Activated T-cell treated with anti-CD3 and anti-CD28 coated beads, Interleukin-2, amount 50 U/mL, for 4 hours (primary cell): ENCODE measurements around the gene DOCK10. TPM values are rescaled to one million over a fixed set of nuclear protein-coding genes. Genes with fewer than 3 reads are reported as not detected.

ENCODE experiments used
- ATAC-seq, 2 donors: fragments of 200-7000 bp; cut with Tn5 transposase; one replicate each; pipeline ENCODE4 v1.10.0; 2021
- DNase-seq: peaks from one replicate; pipeline ENCODE4 v3.0.0-alpha.2; 2020
- H3K27me3 Mint-ChIP-seq: one replicate; pipeline ENCODE4 v1.8.0; 2021; ENCODE audit warnings: low read depth, mixed read lengths
- H3K36me3 Mint-ChIP-seq: one replicate; pipeline ENCODE4 v1.8.0; 2022; ENCODE audit warnings: mixed read lengths; ENCODE audit not compliant: insufficient read depth
- H3K4me1 Mint-ChIP-seq: one replicate; pipeline ENCODE4 v1.8.0; 2021; ENCODE audit warnings: low read depth, mixed read lengths
- H3K4me3 Mint-ChIP-seq: one replicate; pipeline ENCODE4 v1.8.0; 2021; ENCODE audit warnings: mild to moderate bottlenecking, moderate library complexity, mixed read lengths
- H3K9me3 Mint-ChIP-seq: one replicate; pipeline ENCODE4 v1.8.0; 2021; ENCODE audit warnings: mixed read lengths
- total RNA-seq, 3 donors: library from RNA; stranded (reverse); gene quantifications; one replicate each; pipeline ENCODE4 v1.2.1, GENCODE V29; 2021

Gene DOCK10
- total RNA-seq, 3 donors from 2014 or later, result 173 to 222 (median 219) TPM

DNA sequence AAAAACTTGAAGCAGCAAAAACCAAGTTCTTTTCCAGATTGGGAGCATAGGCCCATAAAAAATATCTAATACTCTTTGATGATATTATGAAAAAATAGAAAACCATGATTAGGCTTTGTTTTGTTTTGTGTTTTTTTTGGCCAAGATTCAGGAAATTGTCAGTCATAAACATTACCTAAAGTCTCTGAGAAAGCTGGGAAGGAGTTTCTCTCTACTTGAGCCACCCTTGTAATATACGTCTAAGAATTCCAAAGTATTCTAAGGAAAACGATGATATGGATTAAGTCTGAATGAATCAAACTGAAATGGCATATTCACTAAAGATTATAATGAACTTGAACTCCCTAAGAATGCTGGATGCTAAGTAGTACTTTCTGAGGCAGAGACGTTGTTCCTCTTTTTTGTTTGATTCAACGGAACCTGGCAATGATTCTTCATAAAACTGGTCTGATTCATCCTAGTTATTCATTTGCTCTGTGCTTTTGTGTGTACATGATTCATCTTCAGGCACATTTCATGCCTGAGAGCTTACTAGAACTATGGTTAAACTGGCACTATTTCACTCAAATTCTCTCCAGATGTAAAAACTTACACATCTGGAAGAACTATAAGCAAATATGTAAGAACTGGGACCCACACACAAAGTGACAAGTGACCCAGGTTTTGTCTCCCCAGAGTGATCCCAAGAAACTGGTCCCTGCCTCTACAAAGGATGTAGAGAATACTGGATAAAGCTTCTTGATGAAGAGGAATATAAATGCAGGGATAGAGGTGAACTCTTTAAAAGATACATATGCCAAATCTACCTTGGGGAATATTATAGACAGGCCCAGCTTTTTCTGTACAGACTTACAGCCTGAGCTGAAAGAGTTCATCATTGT is 159.7 kb downstream of the DOCK10 start:
- ATAC-seq (peak; percentile 65 to 74), DNase-seq (no peak)
- peaks cover 57% of the 10 kb centered on the region for H3K4me1 Mint-ChIP-seq
- no peaks in the 10 kb centered on the region for H3K27me3 Mint-ChIP-seq
- H3K9me3 Mint-ChIP-seq, result no peaks in the 10 kb centered on the region
- H3K36me3 Mint-ChIP-seq, result peaks cover 68% of the 10 kb centered on the region
- H3K4me3 Mint-ChIP-seq, result no peak overlapping the region

DNA sequence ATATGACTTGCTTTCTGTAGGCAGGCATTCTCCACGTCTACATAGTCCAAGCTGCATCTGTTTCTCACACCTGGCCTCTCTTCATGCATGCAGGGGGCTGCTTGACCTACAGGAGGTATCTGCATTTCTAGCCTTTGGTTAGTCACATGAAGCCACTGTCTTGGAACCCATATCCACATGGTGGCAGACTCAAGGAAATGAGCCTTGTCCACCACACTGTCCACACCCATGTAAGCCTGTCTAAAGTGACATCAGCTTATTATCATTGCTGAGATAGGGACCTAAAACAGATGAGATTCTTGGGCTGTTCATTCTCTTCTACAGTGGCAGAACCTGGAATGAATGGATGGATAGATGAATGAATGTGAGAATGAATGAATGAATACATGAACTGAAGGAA is 160.4 kb downstream of the DOCK10 start:
- no peak for DNase-seq
- no peaks in the 10 kb centered on the region for H3K27me3 Mint-ChIP-seq
- H3K9me3 Mint-ChIP-seq, result no peaks in the 10 kb centered on the region
- H3K36me3 Mint-ChIP-seq, result peaks cover 75% of the 10 kb centered on the region
- no peak overlapping the region for H3K4me3 Mint-ChIP-seq
- ATAC-seq, result no peak
- H3K4me1 Mint-ChIP-seq, result peaks cover 53% of the 10 kb centered on the region

DNA sequence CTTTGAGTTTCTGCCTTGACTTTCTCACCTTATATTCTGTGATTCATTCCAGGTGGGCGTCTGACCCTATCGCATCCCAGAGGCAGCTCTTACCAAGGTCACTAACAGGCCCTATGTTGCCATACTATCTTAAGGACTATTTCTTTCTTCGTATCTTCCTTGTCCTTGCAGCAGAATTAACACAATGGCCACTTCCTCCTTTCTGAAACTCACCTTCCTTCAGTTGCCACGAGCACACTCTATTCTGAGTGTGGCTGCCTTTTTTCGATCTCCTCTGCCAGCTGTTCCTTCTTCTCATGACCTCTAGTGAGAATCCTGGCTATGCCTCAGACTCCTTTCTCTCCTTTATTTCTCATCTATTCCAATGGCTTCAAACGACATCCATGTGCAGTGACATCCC is 165.7 kb downstream of the DOCK10 start:
- Mint-ChIP-seq H3K9me3 (no peaks in the 10 kb centered on the region), H3K27me3 (no peaks in the 10 kb centered on the region), H3K4me3 (no peak overlapping the region), H3K36me3 (peaks cover 73% of the 10 kb centered on the region), H3K4me1 (peaks cover 11% of the 10 kb centered on the region)
- DNase-seq (no peak), ATAC-seq (no peak)

DNA sequence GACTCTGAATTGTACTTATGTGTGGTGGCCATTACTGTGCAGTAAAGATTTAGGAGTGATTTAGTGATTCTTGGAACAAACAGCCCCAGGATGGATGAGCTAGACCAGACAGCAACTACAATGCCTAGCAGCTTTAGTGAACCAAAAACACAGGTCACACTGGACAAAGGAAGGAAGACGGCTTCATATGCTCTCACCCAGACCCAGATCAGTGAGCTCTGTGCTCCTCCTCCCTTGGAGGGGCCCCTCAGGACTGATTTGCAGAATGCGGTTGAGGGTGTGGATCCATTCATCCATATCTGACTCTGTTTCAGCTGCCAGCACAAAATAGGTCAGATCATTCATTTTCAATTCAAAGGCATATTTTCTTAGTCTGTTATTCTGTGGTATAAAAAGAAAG is 166.4 kb downstream of the DOCK10 start:
- no peak for DNase-seq
- Mint-ChIP-seq H3K4me3 (no peak overlapping the region), H3K27me3 (no peaks in the 10 kb centered on the region), H3K4me1 (peaks cover 12% of the 10 kb centered on the region), H3K9me3 (peaks cover 5% of the 10 kb centered on the region), H3K36me3 (peaks cover 76% of the 10 kb centered on the region)
- no peak for ATAC-seq

DNA sequence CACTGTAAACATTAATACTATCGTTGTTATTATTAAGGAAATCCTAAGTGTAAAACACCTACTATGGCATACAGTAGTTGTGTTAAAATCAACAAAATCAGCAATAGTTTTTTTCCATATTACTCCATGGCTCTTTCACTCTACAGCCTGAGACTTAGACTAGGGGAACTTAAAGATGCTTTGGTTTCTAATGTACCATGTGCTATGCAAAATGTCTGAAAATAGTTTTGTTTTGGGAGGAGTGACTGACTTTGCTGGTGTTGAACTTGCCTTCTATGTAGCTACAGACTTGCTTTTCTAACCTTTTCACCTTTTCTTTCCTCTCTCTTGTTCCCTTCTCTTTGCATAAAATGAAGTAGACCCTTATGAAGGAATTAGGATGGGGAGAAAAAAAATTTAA is 167.1 kb downstream of the DOCK10 start:
- Mint-ChIP-seq H3K9me3 (peaks cover 8% of the 10 kb centered on the region), H3K36me3 (peaks cover 75% of the 10 kb centered on the region), H3K27me3 (no peaks in the 10 kb centered on the region), H3K4me1 (peaks cover 14% of the 10 kb centered on the region), H3K4me3 (no peak overlapping the region)
- DNase-seq (no peak), ATAC-seq (no peak)

DNA sequence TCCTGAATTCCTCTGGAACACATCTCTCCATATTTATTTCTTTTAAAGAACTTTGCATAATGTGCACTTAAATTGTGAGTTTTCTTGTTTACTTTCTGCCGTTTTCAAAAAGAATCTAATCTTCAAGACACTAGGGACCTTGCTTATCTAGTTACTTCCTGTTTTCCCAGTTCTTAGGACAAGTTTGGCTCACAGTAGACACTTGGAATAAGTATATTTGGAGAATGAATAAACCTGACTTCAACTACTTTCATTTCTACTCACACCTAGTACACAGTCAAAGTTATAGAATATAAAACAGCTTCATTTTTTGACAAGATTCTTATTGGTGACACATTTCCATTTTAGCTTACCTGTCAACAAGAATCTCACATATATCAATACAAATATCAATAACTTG is 170.5 kb downstream of the DOCK10 start:
- Mint-ChIP-seq H3K9me3 (peaks cover 8% of the 10 kb centered on the region), H3K27me3 (no peaks in the 10 kb centered on the region), H3K4me1 (peaks cover 13% of the 10 kb centered on the region), H3K4me3 (no peak overlapping the region), H3K36me3 (peaks cover 76% of the 10 kb centered on the region)
- ATAC-seq, result no peak
- DNase-seq, result no peak

DNA sequence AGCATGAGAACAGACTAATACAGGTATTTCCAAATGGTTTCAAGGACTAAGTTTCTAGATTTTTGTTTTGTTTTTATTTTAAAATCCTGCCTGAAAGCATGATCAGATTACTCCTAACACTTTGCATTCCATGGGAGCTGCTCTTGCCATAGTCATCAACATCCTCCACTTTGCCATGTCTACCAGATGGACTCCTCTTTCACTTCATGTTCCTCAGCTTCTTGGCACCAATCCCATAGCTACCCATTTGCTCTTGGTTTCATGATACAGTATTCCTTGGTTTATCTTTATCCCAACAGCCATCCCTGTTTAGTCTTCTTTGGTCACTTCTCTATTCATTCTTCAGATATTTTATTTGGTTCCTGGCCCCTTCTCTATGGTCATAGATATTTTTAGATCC is 171.9 kb downstream of the DOCK10 start:
- H3K9me3 Mint-ChIP-seq, result peaks cover 8% of the 10 kb centered on the region
- peaks cover 10% of the 10 kb centered on the region for H3K4me1 Mint-ChIP-seq
- no peak for DNase-seq
- no peak overlapping the region for H3K4me3 Mint-ChIP-seq
- H3K27me3 Mint-ChIP-seq, result no peaks in the 10 kb centered on the region
- H3K36me3 Mint-ChIP-seq, result peaks cover 78% of the 10 kb centered on the region
- no peak for ATAC-seq

DNA sequence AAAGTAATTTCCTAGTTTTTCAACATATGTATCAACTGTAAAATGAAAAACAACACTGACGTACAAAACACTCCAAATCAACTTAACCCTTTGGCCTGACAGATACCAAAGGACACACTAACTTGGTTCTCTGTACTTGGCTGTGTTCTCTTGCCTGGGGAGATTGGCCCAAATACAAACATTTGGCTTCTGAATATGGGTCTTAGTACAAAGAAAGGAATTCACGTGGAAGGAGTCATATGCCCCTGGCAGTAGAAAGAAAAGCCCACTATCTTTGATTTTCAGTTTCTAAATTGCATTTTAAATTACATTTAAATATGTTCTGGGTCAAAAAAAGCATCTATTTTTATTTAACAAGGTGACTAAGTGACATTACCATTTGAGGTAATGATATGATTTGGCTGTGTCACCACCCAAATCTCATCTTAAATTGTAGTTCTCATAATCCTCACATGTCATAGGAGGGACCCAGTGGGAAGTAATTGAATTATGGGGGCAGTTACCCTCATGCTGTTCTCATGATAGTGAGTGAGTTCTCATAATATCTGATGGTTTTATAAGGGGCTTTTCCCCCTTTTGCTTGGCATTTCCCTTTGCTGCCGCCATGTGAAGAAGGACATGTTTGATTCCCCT is 172.6 kb downstream of the DOCK10 start:
- H3K9me3 Mint-ChIP-seq, result peaks cover 8% of the 10 kb centered on the region
- H3K4me3 Mint-ChIP-seq, result no peak overlapping the region
- no peak for DNase-seq
- H3K4me1 Mint-ChIP-seq, result peaks cover 10% of the 10 kb centered on the region
- no peaks in the 10 kb centered on the region for H3K27me3 Mint-ChIP-seq
- H3K36me3 Mint-ChIP-seq, result peaks cover 78% of the 10 kb centered on the region
- ATAC-seq, result peak in 1 of 2 donors; percentile 28

DNA sequence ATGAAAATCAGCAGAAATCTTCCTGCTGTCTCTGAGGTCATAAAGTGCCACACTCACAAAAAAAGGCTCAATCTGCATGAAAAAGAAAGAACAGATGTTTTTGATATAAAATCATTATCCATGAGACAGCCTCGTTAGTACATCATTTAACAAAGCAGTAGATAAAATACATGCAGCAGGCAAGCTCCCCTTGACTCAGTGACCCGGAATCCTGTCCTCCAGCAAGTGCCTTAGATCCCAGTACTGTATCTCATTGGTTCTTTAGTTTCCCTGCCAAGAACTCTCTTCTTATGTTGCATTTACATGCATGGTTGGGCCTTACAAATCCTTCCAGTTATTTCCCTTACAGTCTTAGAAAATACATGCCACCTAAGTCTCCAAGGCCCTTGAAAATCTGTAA is 177.3 kb downstream of the DOCK10 start:
- peaks cover 62% of the 10 kb centered on the region for H3K36me3 Mint-ChIP-seq
- H3K27me3 Mint-ChIP-seq, result no peaks in the 10 kb centered on the region
- H3K4me1 Mint-ChIP-seq, result no peaks in the 10 kb centered on the region
- ATAC-seq (no peak), DNase-seq (no peak)
- no peak overlapping the region for H3K4me3 Mint-ChIP-seq
- H3K9me3 Mint-ChIP-seq, result no peaks in the 10 kb centered on the region

DNA sequence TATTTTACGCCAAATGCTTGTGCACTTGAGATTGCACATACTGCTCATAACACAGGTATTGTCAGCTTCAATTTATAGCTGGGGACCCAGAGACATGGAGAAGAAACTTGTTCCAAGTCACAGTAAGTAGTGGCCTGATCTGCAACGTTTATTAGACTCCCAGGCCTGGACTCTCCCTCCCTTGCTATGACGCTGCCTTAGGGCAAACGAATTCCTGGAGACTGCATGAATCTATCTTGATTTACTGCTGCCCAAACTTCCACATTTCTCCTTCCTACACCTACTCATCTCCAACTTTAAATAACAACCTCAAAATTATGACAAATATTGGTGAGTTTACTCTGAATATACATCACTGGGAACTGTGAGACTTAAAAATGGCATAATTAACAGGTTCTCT is 181.0 kb downstream of the DOCK10 start:
- no peaks in the 10 kb centered on the region for H3K27me3 Mint-ChIP-seq
- no peaks in the 10 kb centered on the region for H3K9me3 Mint-ChIP-seq
- H3K4me1 Mint-ChIP-seq, result no peaks in the 10 kb centered on the region
- ATAC-seq (no peak), DNase-seq (no peak)
- no peak overlapping the region for H3K4me3 Mint-ChIP-seq
- peaks cover 54% of the 10 kb centered on the region for H3K36me3 Mint-ChIP-seq

DNA sequence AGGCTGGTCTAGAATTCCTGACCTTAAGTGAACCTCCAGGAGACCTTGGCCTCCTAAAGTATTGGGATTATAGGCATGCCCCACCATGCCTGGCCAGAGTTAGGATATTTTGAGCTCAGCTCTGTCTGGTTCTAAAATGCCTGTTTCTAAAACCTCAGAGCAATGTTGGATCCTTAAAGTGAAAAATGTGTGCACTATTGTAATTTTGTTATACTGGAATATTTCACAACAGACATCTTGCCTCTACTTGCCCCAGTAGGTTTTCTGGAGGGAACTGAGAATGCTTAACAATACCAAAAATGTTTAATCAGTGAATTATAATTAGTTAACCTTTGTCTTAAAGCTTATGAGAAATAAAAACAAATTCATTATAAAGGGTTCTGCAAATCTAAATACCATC is 181.5 kb downstream of the DOCK10 start:
- Mint-ChIP-seq H3K9me3 (no peaks in the 10 kb centered on the region), H3K4me3 (no peak overlapping the region), H3K36me3 (peaks cover 50% of the 10 kb centered on the region), H3K27me3 (no peaks in the 10 kb centered on the region), H3K4me1 (no peaks in the 10 kb centered on the region)
- DNase-seq, result no peak
- no peak for ATAC-seq

DNA sequence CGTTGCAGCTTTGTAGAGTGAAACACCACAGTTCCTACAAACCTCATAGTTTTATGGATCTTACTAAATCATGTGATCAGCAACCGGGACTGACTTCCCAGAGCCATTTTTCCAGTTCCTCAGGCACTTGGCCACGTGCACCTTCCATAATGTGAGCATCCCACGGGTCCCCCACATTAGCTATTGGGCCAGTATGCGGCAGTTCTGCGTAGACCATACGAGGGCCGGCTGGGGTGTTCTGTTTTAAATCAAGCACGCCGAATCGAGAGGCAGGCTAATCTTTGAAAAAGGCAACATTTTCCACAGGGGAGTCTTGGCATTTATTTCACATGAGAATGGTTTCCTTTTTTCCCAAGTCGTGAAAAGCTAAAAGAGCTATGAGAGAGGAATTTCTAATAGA is 190.5 kb downstream of the DOCK10 start:
- Mint-ChIP-seq H3K4me1 (peaks cover 8% of the 10 kb centered on the region), H3K36me3 (peaks cover 45% of the 10 kb centered on the region), H3K4me3 (no peak overlapping the region), H3K27me3 (no peaks in the 10 kb centered on the region), H3K9me3 (no peaks in the 10 kb centered on the region)
- no peak for ATAC-seq
- no peak for DNase-seq

DNA sequence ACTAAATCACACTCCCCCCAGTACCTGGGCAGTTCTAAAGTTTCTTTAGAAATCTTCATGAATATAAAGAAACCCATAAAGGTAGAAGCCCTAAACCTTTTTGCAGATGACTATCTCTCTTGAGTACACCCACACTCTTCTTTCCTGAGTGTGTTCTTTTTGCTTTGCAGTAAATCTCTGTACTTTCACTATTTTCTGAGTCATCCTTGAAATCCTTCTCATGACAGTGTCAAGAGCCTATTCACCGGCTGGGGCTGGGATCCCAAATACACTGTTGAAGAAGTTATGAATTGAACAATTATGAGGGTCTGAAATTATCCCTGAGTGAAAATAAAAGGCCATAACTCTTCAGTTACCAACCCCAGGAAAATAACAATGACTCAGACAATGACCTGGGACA is 192.2 kb downstream of the DOCK10 start:
- Mint-ChIP-seq H3K4me3 (no peak overlapping the region), H3K27me3 (no peaks in the 10 kb centered on the region), H3K36me3 (peaks cover 49% of the 10 kb centered on the region), H3K4me1 (peaks cover 8% of the 10 kb centered on the region), H3K9me3 (no peaks in the 10 kb centered on the region)
- DNase-seq, result no peak
- ATAC-seq, result peak; percentile 69 to 83

DNA sequence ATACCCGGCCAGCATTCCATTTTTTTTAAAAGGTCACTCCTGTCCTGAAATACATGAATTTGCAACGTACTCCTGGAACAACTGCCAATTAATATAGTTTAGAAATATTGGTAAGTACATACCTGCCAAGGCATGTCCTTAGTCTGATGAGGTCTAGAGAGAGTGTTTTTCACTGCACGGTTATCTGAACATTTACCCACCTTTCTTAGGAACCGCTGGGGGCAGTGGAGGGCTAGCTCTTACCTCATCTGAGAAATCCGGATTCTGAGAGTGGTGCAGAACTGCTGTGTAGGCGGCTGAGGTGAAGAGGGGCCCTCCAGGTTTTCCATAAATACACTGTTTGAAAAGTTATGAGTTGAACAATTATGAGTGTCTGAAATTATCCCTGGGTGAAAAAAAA is 193.0 kb downstream of the DOCK10 start:
- H3K27me3 Mint-ChIP-seq, result no peaks in the 10 kb centered on the region
- no peak for ATAC-seq
- H3K9me3 Mint-ChIP-seq, result no peaks in the 10 kb centered on the region
- peaks cover 56% of the 10 kb centered on the region for H3K36me3 Mint-ChIP-seq
- no peak overlapping the region for H3K4me3 Mint-ChIP-seq
- H3K4me1 Mint-ChIP-seq, result peaks cover 8% of the 10 kb centered on the region
- no peak for DNase-seq
